Right lung (tissue), 5 donors: ENCODE measurements around the gene SLC12A7. TPM values are rescaled to one million over a fixed set of nuclear protein-coding genes. Genes with fewer than 3 reads are reported as not detected.

Source experiments
- DNase-seq, 2 donors: peaks; one replicate each; pipeline ENCODE4 v3.0.0-alpha.2; 2013
- polyA plus RNA-seq, 5 donors: library from polyadenylated mRNA; unstranded; fragments of 120-200 nt; gene quantifications; one replicate each; pipeline versions ENCODE4 v1.2.1 to v1.2.3, GENCODE V29; 2013; ENCODE audit warnings: inconsistent platforms in 1 of 5, low replicate concordance in 1 of 5; ENCODE audit not compliant: insufficient read length in 5 of 5, insufficient read depth in 1 of 5

SLC12A7 gene
- polyA plus RNA-seq, 5 donors: 21.8 to 34.2 (median 30.1) TPM

- DNase-seq: no peak
These were observed 31.4 kb downstream of the SLC12A7 start for GRCh38 chr5:1080432-1080831.

DNA sequence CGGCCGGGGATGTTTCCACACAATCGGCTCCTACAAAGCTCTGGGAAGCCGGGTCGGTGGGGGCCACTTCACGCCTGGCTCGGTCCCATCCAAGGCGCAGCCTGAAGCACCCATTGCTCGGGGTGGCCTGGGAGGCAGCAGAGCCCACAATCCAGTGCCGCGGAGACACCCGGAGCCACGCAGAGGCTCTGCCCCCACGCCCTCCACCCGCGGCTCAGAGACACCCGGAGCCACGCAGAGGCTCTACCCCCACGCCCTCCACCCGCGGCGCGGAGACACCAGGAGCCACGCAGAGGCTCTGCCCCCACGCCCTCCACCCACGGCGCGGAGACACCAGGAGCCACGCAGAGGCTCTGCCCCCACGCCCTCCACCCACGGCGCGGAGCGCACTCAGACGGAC is 31.9 kb downstream of the SLC12A7 start:
- no peak for DNase-seq

GRCh38 chr5:1079486-1079885 is 32.4 kb downstream of the SLC12A7 start:
- DNase-seq: no peak

DNA sequence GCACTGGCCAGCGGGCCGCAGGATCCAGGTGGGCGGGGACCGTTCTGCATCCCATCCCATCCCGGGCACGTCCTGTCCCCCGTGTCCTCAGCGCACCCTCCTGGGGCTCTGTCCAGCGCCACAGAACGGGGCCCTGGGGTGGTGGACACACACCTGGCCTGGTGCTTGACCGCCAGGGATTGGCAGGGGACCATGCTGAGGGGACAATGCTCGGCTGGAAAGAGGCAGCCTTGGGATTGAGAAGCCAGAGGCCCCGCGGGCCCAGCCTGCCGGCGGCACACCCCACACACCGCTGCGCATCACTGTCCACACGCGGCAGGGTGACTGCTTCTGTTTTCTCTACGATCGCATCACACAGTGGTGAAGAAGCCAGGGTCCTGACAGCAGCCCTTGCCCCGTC is 33.0 kb downstream of the SLC12A7 start:
- DNase-seq: no peak

DNA sequence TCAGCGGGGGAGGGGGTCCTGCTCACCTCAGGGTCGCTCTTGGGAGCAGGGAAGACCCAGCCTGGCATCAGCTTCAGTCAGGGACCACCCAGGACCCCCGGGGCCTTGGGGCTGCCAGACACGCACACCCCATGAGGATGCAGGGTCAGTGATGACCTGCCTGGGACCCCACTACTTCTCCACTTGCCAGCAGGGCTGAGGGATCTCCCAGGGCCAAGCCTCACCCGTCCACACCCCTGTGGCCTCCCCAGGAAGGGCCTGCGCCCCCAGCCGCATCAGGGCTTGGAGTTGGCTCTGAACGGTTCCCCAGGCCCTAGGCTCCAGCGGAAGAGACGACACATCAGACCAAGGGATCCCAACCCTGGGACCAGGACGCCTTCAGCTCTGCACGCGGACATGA is 33.7 kb downstream of the SLC12A7 start:
- no peak for DNase-seq

DNA sequence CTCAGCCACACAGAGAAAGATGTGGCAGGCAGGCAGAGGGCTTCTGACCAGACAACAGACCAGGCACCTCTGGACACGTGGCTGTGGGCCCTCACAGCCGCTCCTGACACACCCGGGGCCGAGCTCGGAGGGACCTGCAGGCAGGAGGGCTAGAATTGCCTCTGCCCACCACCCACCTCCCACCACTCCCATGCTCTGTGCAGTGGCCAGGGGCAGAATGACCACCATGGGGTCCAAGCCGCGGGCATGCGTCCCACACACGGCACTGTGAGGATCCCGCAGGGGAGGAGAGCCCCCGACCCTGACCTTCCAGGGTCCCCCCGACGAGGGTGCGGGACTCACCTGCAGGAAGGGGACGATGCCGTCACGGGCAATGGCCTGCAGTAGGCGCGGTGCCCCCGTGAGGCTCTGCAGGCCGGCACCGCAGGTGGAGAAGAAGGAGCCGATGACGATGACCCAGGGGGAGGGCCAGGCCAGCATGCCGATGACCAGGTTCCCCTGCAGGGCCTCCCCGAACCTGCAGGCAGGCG is 34.3 kb downstream of the SLC12A7 start:
- no peak for DNase-seq

GRCh38 chr5:1077026-1077425 is 34.8 kb downstream of the SLC12A7 start:
- DNase-seq: no peak

GRCh38 chr5:1076406-1076805 is 35.5 kb downstream of the SLC12A7 start:
- DNase-seq: no peak

DNA sequence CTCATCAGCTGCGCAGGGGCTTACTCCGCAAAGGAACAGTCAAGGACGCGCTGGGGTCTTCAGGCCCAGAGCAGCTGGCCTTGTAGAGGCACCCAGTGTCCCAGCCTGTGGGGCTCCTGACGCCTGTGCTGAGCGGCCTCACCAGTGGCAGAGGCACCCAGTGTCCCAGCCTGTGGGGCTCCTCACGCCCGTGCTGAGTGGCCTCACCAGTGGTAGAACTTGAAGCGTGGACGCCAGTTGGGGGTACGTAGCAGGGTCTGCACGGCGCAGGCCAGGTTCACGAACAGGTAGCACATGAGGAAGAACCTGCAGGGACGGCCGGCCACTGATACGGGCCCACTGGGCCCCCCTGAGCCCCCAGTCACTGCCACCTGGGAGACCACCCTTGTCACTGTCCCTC is 35.9 kb downstream of the SLC12A7 start:
- DNase-seq: no peak

DNA sequence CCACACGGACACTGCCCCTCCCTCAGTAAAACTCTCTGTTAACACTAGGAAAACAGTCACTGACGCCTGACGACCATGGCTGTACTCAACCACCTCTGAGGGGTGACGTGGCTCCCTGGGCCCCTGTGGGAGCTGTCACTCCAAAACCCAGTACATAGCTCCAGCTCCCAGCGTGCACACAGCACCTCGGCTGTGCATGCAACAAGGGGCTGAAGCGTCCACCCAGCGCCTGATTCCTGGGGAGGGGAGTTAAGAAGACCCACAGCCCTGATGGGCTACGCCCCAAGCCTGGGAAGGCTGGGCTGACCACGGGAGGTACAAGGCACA is 36.3 kb downstream of the SLC12A7 start:
- no peak for DNase-seq

DNA sequence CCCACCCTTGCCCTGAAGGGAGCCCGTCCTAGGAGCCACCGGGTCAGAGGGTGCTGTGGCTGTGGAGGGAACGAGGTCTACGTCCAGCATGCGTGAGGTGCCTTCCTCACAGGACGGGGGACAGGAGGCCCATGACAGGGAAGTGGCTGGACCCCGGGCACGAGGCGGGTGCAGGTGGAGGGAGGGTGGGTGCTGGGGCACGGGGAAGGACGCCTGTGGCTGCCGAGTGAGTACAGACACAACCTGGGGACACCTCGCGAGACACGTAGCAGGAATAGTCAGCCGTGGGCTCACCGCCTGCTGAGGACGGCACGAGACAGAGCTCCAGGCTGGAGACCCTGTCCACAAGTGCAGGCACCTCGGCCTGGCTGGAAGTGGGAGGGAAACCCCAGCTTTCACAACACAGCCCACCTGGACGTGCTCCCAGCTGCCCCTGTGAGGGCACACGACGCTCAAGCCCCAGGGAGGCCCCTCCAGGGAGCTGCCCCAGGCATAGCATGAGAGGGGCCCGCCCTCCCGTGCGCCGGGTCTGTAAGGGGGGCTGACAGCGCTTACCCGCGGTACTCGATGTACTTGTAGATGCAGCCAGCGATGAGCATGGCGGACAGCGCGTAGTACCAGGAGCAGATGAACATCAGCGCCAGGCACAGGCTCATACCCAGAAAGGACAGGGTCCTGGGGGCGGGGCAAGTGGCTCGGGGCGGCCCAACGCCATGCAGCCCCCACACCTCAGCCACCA is 36.9 kb downstream of the SLC12A7 start:
- DNase-seq: no peak

DNA sequence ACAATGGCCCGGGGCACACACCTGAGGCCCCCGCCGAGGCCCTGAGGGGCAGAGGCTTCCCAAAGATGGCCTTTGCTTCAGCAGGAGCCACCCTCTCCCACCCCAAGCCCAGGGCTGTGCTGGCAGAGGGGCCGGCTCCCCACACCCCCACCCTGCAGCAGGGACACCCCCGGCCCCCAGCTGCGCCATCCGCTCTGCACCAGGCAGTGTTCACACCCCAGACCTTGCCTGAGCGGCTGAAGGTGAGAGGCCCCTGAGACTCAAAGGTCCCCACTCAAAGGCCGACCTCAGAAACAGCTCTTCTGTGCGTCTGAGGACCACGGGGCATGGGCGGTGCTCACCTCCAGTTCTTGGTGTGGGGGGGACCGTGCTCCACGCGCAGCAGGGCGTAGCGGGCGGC is 37.6 kb downstream of the SLC12A7 start:
- DNase-seq: no peak

DNA sequence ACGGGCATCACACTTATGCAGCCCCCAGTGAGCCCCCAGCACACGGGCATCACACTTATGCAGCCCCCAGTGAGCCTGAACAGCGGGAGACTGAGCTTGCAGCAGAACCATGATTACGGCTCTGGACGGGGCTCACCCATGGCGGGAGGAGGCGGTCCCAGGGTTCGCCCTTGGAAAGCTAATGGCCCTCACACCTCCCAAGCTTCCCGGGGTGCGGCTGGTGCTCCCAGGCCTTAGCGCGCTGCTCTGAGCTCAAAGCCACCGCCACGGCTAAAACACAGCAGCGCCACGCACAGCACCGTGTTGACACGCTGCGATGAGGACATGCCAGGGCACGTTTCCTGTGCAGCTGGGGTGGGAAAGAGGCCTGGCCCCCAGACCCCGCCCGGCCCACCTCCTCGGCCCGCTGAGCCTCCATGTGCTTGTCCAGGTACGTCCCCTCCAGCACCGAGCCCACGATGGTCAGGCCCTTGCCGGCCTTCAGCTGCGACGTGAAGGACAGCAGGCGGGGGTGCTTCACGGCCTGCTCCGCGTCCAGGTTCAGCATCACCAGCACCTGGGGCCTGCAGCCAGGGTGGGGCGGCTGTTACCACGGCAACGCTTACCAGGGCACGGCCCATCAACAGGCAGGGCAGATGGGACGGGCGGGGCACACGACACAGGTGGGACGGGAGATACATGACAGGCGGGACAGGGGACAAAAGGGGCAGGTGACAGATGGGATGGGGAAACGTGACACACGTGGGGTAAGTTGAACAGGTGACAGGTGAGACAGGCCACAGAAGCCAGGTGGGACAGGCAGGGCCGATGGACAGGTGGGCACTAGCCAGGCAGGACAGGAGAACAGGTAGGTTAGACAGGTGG is 38.4 kb downstream of the SLC12A7 start:
- DNase-seq: no peak

- no peak for DNase-seq
These were observed 42.2 kb downstream of the SLC12A7 start for GRCh38 chr5:1069720-1070088.

- no peak for DNase-seq
These were observed 42.8 kb downstream of the SLC12A7 start for GRCh38 chr5:1068895-1069719.

DNA sequence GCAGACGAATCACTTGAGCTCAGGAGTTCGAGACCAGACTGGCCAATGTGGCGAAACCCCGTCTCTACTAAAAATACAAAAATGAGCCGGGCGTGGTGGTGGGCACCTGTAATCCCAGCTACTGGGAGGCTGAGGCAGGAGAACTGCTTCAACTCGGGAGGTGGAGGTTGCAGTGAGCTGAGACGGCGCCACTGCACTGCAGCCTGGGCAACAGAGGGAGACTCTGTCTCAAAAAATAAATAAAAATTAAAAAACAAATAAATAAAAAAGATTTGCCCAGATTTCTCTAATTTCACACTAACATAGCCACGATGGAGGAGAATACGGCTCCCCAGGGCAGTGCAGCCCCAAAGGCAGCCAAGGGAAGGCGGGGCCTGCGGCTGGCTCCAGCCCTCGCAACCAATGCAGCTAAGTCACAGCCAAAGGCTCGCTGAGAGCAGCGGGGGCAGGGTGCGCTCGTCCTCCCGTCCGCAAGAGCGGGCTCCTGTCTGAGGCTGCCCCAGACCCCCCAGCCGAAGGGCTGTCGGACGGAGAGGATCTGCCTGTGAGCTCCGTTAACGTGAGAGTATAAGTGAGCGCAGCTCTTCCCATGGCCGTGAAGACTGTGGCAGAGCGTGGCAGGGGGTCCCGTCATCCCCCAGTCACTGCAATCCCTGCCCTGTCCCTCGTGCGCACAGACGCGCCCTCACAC is 43.5 kb downstream of the SLC12A7 start:
- no peak for DNase-seq

GRCh38 chr5:1067141-1068121 is 44.4 kb downstream of the SLC12A7 start:
- DNase-seq: no peak

GRCh38 chr5:1066676-1067075 is 45.2 kb downstream of the SLC12A7 start:
- no peak for DNase-seq

DNA sequence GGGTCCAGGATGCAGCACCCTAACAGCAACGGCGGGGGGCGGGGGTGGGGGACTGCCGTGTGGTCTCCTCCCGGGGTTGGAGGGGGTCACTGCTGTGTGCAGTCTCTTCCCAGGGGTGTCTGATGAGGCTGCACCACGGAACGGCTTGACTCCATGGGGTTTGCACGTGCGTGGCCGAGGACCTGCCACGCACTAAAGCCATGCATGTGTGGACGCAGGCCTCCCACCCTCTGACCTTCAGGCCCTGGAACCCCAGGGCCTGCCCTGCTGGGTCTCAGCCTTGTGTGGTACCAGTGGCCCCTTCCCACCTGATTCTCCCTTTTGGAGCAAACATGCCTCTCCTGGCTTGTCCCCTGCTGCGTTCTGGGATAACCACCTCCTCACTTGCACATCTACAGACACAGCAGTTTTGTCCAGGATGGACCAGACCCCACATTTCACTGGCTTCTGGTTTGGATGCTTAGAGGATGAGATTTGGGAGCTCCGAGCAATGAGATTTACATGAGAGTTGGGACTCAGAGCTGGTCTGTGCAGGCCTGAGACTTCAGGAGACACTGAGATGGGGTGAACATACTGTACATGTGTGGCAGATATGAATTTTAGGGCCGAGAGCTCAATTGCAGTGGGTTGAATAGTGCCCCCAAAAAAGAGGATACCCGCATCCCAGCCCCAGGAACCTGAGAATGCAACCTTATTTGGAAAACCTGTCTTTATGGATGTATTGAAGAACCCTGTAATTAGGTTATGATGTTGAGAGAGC is 45.8 kb downstream of the SLC12A7 start:
- no peak for DNase-seq
